ENCODE data around the gene HPD. TPM values are rescaled to one million over a fixed set of nuclear protein-coding genes. Genes with fewer than 3 reads are reported as not detected.
"Not testable (repeated sequence)": the region's sequence is repeated elsewhere in the genome, so short reads cannot be mapped to it uniquely, and the experiment has no call there.

Gene HPD
- total RNA-seq, 1 donor from 2014 or later: not detected

DNA sequence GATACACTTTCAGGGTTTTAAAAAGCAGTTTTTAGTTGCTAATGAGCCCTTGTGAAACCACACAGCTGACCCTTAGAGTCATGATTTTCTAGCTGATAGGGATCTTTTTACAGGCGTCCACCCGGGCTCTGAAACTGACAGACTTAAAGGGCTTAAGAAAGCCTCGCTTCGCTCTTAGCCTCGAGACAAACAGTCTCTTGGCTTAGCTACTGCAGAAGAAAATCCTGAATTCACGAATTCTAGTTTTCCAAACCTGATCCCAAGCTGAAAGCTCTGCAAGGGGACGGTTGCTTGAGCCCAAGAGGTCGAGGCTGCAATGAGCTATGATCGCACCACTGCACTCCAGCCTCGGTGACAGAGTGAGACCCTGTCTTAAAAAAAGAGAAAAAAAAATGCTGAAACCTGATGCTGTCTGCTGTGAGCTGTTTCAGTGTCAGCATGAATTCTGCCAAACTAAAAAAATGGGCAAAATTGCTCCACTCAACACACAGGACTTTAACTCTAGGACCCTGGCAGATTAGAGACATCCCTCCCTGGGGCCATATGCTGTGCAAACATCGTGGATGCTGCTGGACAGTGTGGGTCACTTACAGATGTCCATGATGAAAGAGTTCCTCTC, 3.1 kb upstream of the HPD start:
- TF ChIP-seq CTCF (IDR thresholded peaks at IDR 0.05): no peak
- H3K9me3 Mint-ChIP-seq (ENCODE audit: low read depth): no peaks in the 10 kb centered on the region
- no peak for DNase-seq (ENCODE audit: low spot score)
- H3K27ac Mint-ChIP-seq (ENCODE audit: unreplicated experiment): no peak overlapping the region
- H3K4me1 Mint-ChIP-seq (ENCODE audit: low read depth): peaks cover 23% of the 10 kb centered on the region
- no peaks in the 10 kb centered on the region for H3K36me3 Mint-ChIP-seq (ENCODE audit: low read depth)
- H3K27me3 Mint-ChIP-seq (ENCODE audit: low read depth): no peaks in the 10 kb centered on the region
- H3K4me3 Mint-ChIP-seq (ENCODE audit: unreplicated experiment): peak overlapping the region; percentile 49

- not testable (repeated sequence) for H3K36me3 Mint-ChIP-seq (ENCODE audit: low read depth); H3K27ac Mint-ChIP-seq (ENCODE audit: unreplicated experiment); H3K27me3 Mint-ChIP-seq (ENCODE audit: low read depth); H3K4me3 Mint-ChIP-seq (ENCODE audit: unreplicated experiment); DNase-seq (ENCODE audit: low spot score); H3K9me3 Mint-ChIP-seq (ENCODE audit: low read depth)
- H3K4me1 Mint-ChIP-seq (ENCODE audit: low read depth): peaks cover 23% of the 10 kb centered on the region
Measured at GRCh38 chr12:121860699-121861098, 2.0 kb upstream of the HPD start.

DNA sequence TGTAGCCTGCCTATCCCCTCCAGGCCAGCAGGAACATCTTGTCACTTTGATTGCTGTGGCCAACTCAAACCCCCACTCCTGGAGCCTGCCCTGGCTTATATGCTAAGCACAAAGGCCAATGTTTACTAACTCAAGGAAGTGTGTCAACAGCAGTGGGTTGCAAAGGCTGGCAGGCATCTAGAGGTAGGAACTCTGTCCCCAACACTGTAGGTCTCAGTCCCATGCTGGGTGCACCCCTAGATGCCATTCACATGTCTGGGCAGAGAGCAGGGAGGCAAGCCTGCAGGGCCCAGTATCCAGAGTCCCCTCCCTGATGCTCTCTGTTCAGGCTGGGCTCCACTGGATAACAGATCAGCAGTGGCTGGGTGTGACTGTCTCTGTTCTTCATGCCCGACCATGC, 1.6 kb upstream of the HPD start:
- no peaks in the 10 kb centered on the region for H3K27me3 Mint-ChIP-seq (ENCODE audit: low read depth)
- H3K4me3 Mint-ChIP-seq (ENCODE audit: unreplicated experiment): no peak overlapping the region
- H3K9me3 Mint-ChIP-seq (ENCODE audit: low read depth): no peaks in the 10 kb centered on the region
- H3K36me3 Mint-ChIP-seq (ENCODE audit: low read depth): no peaks in the 10 kb centered on the region
- no peak for DNase-seq (ENCODE audit: low spot score)
- no peak overlapping the region for H3K27ac Mint-ChIP-seq (ENCODE audit: unreplicated experiment)
- no peak for TF ChIP-seq CTCF (IDR thresholded peaks at IDR 0.05)
- peaks cover 23% of the 10 kb centered on the region for H3K4me1 Mint-ChIP-seq (ENCODE audit: low read depth)

DNA sequence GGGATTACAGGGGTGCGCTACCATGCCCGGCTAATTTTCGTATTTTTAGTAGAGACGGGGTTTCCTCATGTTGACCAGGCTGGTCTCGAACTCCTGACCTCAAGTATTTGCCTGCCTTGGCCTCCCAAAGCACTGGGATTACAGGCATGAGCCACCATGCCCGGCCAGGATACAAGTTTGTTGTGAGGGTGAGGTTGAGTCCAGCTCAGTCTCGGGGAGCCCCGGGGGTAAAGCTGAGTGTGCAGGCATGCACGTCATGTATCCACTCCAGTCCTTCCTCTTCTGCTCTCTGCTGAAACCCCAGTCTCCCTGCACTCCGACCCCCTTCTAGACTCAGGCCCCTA, 369 bp downstream of the HPD start:
- H3K36me3 Mint-ChIP-seq (ENCODE audit: low read depth): no peaks in the 10 kb centered on the region
- peaks cover 22% of the 10 kb centered on the region for H3K4me1 Mint-ChIP-seq (ENCODE audit: low read depth)
- H3K4me3 Mint-ChIP-seq (ENCODE audit: unreplicated experiment): no peak overlapping the region
- H3K9me3 Mint-ChIP-seq (ENCODE audit: low read depth): no peaks in the 10 kb centered on the region
- no peak for TF ChIP-seq CTCF (IDR thresholded peaks at IDR 0.05)
- no peak for DNase-seq (ENCODE audit: low spot score)
- H3K27ac Mint-ChIP-seq (ENCODE audit: unreplicated experiment): no peak overlapping the region
- H3K27me3 Mint-ChIP-seq (ENCODE audit: low read depth): no peaks in the 10 kb centered on the region

DNA sequence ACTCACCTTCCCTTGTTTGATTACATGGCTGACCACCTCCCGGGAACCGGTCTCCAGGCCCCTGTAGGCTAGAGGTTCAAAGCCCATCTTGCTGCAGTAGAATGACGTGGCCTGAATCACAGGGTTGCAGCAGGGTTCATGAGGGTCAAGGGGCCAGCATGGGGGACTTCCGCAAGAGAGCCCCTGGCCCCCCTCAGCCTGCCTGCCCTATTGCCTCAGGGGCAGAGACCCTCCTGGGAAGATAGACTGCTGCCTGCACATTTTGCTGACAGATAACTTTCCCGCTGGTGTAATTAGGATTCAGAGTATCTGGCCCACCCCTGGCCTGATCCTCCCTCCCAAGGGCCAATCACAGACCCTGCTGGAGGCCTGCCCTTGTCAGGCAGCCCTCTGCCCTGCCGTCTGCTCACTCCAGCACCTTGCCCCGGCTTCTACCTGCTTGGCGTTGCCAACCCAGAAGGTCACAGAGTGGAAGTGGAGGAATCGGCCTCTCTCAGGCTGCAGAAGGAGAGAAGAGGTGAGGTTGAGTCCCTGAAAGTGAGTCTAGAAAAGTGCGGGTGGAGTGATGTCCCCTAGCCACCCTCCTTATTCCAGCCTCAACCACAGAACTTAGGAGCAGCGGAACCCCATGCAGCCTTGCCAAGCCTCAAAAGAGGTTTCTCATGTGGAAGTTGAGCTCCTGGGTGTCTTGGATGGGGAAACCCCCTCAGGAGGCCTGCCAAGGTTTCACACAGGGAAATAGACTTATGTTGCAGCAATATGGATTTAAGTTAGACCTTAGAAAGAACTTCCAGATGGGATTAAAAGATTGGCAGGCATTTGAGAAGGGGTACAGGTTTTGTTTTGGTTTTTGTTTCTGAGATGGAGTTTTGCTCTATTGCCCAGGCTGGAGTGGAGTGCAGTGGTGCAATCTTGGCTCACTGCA, 1.1 kb downstream of the HPD start:
- no peak for DNase-seq (ENCODE audit: low spot score)
- Mint-ChIP-seq H3K4me3 (ENCODE audit: unreplicated experiment) (no peak overlapping the region), H3K9me3 (ENCODE audit: low read depth) (no peaks in the 10 kb centered on the region), H3K36me3 (ENCODE audit: low read depth) (no peaks in the 10 kb centered on the region), H3K27ac (ENCODE audit: unreplicated experiment) (no peak overlapping the region), H3K27me3 (ENCODE audit: low read depth) (no peaks in the 10 kb centered on the region), H3K4me1 (ENCODE audit: low read depth) (peaks cover 19% of the 10 kb centered on the region)
- TF ChIP-seq CTCF (IDR thresholded peaks at IDR 0.05): no peak

- not testable (repeated sequence) for H3K4me3 Mint-ChIP-seq (ENCODE audit: unreplicated experiment); DNase-seq (ENCODE audit: low spot score); H3K27ac Mint-ChIP-seq (ENCODE audit: unreplicated experiment); H3K27me3 Mint-ChIP-seq (ENCODE audit: low read depth); H3K36me3 Mint-ChIP-seq (ENCODE audit: low read depth); H3K9me3 Mint-ChIP-seq (ENCODE audit: low read depth); H3K4me1 Mint-ChIP-seq (ENCODE audit: low read depth)
Measured at GRCh38 chr12:121852392-121852791, 6.3 kb downstream of the HPD start.
